Activated naive CD4-positive, alpha-beta T cell treated with anti-CD3 and anti-CD28 coated beads, Interleukin-2, amount 10 ng/mL, durations not matched to agents 5 hours and 36 hours (primary cell): ENCODE results near the gene TBX18. TPM values are rescaled to one million over a fixed set of nuclear protein-coding genes. Genes with fewer than 3 reads are reported as not detected.

Experiments used
- total RNA-seq, 2 experiments: library from RNA; stranded (reverse); gene quantifications; one replicate each; pipeline ENCODE4 v1.2.3, GENCODE V29; 2021

Gene TBX18
- total RNA-seq = not detected

DNA sequence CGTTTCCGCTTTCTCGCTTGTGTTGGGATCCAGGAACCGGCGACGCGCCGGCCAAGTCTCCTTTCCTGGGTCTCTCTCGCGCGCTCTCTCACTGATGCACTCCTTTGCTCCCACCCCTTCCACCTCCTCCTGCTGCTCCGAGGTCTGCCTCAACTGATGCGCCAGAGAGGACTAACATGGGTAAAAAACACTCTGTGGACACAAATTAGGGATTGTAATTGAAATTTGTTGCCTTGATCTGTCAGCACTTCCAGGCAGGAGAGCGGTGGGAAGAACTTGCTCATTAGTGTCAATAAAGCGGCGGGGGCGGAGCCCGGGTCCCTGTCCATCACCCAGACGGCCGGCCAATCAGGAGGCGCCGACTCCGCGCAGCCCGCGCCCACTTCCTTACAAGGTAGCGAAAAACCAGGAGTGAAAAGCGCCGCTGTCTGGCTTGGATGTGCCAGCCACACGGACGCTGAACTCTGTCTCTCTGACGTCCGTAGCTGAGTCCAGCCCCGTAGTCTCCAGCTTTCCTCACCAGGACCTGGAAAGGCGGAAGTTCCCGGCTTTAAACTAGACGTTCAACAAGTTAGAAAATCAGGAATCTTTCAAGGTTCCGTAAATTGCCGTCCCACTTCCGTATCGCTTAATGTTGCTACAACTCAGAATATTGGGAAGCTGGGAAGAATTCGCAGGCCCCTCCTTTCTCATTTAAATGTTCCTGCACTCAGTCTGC is at the start of gene TBX18:
TSS of gene TBX18 (minus strand) at position 267 of the 718 bp plus-strand sequence. CDS start 417 bp downstream, outside the sequence.

